ENCODE data around the gene ADCY7.

ADCY7 gene

DNA sequence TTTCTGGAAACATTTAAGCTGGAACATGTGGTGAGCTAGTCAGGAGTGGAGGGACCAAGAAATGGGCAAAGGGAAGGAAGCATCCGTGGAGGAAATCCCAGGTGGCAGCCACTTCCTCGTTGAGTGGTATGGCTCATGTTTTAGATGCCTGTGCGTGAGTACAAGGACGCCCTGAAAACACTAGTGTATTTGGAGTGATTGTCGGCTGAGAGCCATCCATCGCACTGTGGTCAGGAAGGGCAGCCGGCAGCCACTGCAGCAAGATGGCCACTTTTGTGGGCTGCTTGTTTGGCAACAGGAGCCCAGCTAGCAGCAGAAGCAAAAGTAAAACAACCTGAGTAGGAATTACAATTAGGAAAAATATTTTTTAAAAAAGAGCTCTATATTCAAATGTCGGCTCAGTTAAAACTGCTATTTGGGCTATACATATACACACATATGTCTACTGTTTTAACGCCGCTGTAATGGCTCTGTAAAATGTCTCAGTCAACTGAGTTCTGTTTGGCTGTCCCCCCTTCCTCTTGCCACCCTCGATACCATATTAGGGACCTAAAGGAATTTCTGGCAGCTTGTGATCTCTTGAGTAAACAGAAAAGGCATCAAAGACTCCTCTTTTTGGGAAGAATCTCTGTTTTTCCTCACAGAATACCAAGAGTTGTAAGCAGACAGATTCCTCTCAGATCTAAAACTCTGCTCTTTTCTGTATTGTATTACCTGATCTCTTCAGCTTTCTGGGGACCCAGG lies 63.3 kb downstream of the ADCY7 start:
- H3K4me3 ChIP-seq (ENCODE audit: low read length), result no peak overlapping the region
- H3K27me3 ChIP-seq (replicated peaks; ENCODE audit: insufficient read depth, low read length), result no peaks in the 10 kb centered on the region
- no peak for DNase-seq
- peaks cover 4% of the 10 kb centered on the region; the same call in 1 of the 2 replicates for H3K36me3 ChIP-seq (replicated peaks; ENCODE audit: insufficient read depth, low read length)
- H3K4me1 ChIP-seq (ENCODE audit: low read length), result peaks cover 11% of the 10 kb centered on the region
- H3K9ac ChIP-seq (ENCODE audit: low read length), result no peak overlapping the region
- no peaks in the 10 kb centered on the region for H4K20me1 ChIP-seq (ENCODE audit: insufficient read depth, low read length)
- TF ChIP-seq EZH2phosphoT487 (IDR thresholded peaks at IDR 0.05; ENCODE audit: low read length) (no peak), EZH2 (optimal IDR thresholded peaks at IDR 0.05; ENCODE audit: low read depth, low read length) (no peak)
- TF ChIP-seq, protein P1, sequence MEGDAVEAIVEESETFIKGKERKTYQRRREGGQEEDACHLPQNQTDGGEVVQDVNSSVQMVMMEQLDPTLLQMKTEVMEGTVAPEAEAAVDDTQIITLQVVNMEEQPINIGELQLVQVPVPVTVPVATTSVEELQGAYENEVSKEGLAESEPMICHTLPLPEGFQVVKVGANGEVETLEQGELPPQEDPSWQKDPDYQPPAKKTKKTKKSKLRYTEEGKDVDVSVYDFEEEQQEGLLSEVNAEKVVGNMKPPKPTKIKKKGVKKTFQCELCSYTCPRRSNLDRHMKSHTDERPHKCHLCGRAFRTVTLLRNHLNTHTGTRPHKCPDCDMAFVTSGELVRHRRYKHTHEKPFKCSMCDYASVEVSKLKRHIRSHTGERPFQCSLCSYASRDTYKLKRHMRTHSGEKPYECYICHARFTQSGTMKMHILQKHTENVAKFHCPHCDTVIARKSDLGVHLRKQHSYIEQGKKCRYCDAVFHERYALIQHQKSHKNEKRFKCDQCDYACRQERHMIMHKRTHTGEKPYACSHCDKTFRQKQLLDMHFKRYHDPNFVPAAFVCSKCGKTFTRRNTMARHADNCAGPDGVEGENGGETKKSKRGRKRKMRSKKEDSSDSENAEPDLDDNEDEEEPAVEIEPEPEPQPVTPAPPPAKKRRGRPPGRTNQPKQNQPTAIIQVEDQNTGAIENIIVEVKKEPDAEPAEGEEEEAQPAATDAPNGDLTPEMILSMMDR (IDR thresholded peaks at IDR 0.05; ENCODE audit: low read length), result no peak
- no peaks in the 10 kb centered on the region for H3K9me3 ChIP-seq (replicated peaks; ENCODE audit: insufficient read depth, low read length)
- H3K27ac ChIP-seq (ENCODE audit: low read length), result no peak overlapping the region
- H3F3A ChIP-seq (ENCODE audit: insufficient read depth, low read length), result peaks cover 5% of the 10 kb centered on the region; the same call in 1 of the 2 replicates
- H3K9me2 ChIP-seq (replicated peaks; ENCODE audit: insufficient read depth, low read length), result no peaks in the 10 kb centered on the region
- H2AFZ ChIP-seq (ENCODE audit: low read length), result no peak overlapping the region
- no peak overlapping the region for H3K4me2 ChIP-seq (ENCODE audit: low read depth, low read length)
- peaks cover 14% of the 10 kb centered on the region; the same call in 1 of the 2 replicates for H3K79me2 ChIP-seq (ENCODE audit: low read length)

DNA sequence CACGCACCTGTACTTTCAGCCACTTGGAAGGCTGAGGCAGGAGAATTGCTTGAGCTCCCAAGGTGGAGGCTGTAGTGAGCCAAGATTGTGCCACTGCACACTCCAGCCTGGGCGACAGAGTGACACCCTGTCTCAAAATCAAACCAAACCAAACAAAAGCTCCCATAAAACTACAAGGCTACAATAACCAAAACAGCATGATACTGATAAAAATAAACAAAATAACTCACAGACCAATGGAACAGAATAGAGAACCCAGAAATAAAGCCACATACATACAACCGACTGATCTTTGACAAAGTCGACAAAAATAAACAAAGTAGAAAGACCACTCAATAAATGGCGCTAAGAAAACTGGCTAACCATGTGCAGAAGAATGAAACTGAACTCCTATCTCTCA lies 65.2 kb downstream of the ADCY7 start:
- H3K9me3 ChIP-seq (replicated peaks; ENCODE audit: insufficient read depth, low read length), result no peaks in the 10 kb centered on the region

GRCh38 chr16:50332599-50332998 lies 66.2 kb downstream of the ADCY7 start:
- Histone ChIP-seq H3K79me2 (ENCODE audit: low read length) (peaks cover 14% of the 10 kb centered on the region; the same call in 1 of the 2 replicates), H3K4me2 (ENCODE audit: low read depth, low read length) (no peak overlapping the region), H3K9ac (ENCODE audit: low read length) (no peak overlapping the region), H3K36me3 (replicated peaks; ENCODE audit: insufficient read depth, low read length) (no peaks in the 10 kb centered on the region), H3K4me1 (ENCODE audit: low read length) (peaks cover 7% of the 10 kb centered on the region), H4K20me1 (ENCODE audit: insufficient read depth, low read length) (no peaks in the 10 kb centered on the region), H3K9me2 (replicated peaks; ENCODE audit: insufficient read depth, low read length) (no peaks in the 10 kb centered on the region), H2AFZ (ENCODE audit: low read length) (no peak overlapping the region), H3F3A (ENCODE audit: insufficient read depth, low read length) (peaks cover 10% of the 10 kb centered on the region; the same call in 1 of the 2 replicates), H3K9me3 (replicated peaks; ENCODE audit: insufficient read depth, low read length) (no peaks in the 10 kb centered on the region), H3K4me3 (ENCODE audit: low read length) (no peak overlapping the region), H3K27me3 (replicated peaks; ENCODE audit: insufficient read depth, low read length) (no peaks in the 10 kb centered on the region), H3K27ac (ENCODE audit: low read length) (no peak overlapping the region)
- TF ChIP-seq EZH2phosphoT487 (IDR thresholded peaks at IDR 0.05; ENCODE audit: low read length) (no peak), EZH2 (optimal IDR thresholded peaks at IDR 0.05; ENCODE audit: low read depth, low read length) (no peak)
- TF ChIP-seq, protein P1 (IDR thresholded peaks at IDR 0.05; ENCODE audit: low read length), result no peak
- DNase-seq, result no peak

More for the DNA sequence above, 65.2 kb downstream of the ADCY7 start:
- TF ChIP-seq EZH2phosphoT487 (IDR thresholded peaks at IDR 0.05; ENCODE audit: low read length), result no peak
- TF ChIP-seq, protein P1 (IDR thresholded peaks at IDR 0.05; ENCODE audit: low read length), result no peak
- no peak for TF ChIP-seq EZH2 (optimal IDR thresholded peaks at IDR 0.05; ENCODE audit: low read depth, low read length)
- peaks cover 11% of the 10 kb centered on the region for H3K4me1 ChIP-seq (ENCODE audit: low read length)
- no peak for DNase-seq
- H3K27ac ChIP-seq (ENCODE audit: low read length), result no peak overlapping the region
- H3F3A ChIP-seq (ENCODE audit: insufficient read depth, low read length), result peaks cover 13% of the 10 kb centered on the region; the same call in 1 of the 2 replicates
- H3K9ac ChIP-seq (ENCODE audit: low read length), result no peak overlapping the region
- H2AFZ ChIP-seq (ENCODE audit: low read length), result no peak overlapping the region
- no peak overlapping the region for H3K4me2 ChIP-seq (ENCODE audit: low read depth, low read length)
- H4K20me1 ChIP-seq (ENCODE audit: insufficient read depth, low read length), result no peaks in the 10 kb centered on the region
- no peaks in the 10 kb centered on the region for H3K9me2 ChIP-seq (replicated peaks; ENCODE audit: insufficient read depth, low read length)
- peaks cover 14% of the 10 kb centered on the region; the same call in 1 of the 2 replicates for H3K79me2 ChIP-seq (ENCODE audit: low read length)
- H3K4me3 ChIP-seq (ENCODE audit: low read length), result no peak overlapping the region
- no peaks in the 10 kb centered on the region for H3K36me3 ChIP-seq (replicated peaks; ENCODE audit: insufficient read depth, low read length)
- no peaks in the 10 kb centered on the region for H3K27me3 ChIP-seq (replicated peaks; ENCODE audit: insufficient read depth, low read length)

Data from MM.1S (cell line).